ENCODE results near the gene ENDOV. TPM values are rescaled to one million over a fixed set of nuclear protein-coding genes. Genes with fewer than 3 reads are reported as not detected.
A peak's percentile ranks its signal among the peaks of the same experiment; 100 is the strongest.

The ENDOV gene
- total and polyA plus RNA-seq, 2 of the 13 experiments (the other 11 are each of a cell fraction or from before 2014, with no cell fraction given): 15.1 to 17.1 TPM

- TF ChIP-seq, protein P1, sequence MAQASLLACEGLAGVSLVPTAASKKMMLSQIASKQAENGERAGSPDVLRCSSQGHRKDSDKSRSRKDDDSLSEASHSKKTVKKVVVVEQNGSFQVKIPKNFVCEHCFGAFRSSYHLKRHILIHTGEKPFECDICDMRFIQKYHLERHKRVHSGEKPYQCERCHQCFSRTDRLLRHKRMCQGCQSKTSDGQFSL (CRISPR knock-in tag; IDR thresholded peaks at IDR 0.05): 0 out of 2 replicates have a peak, but pooled peaks have one; percentile 29
- TF ChIP-seq, protein P2, sequence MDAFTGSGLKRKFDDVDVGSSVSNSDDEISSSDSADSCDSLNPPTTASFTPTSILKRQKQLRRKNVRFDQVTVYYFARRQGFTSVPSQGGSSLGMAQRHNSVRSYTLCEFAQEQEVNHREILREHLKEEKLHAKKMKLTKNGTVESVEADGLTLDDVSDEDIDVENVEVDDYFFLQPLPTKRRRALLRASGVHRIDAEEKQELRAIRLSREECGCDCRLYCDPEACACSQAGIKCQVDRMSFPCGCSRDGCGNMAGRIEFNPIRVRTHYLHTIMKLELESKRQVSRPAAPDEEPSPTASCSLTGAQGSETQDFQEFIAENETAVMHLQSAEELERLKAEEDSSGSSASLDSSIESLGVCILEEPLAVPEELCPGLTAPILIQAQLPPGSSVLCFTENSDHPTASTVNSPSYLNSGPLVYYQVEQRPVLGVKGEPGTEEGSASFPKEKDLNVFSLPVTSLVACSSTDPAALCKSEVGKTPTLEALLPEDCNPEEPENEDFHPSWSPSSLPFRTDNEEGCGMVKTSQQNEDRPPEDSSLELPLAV (CRISPR knock-in tag; conservative IDR thresholded peaks at IDR 0.05; ENCODE audit: low read depth): no peak
- TF ChIP-seq SIN3B (IDR thresholded peaks at IDR 0.05; ENCODE audit: low read length) (no peak), CCDC6 (CRISPR knock-in tag; IDR thresholded peaks at IDR 0.05) (peak; percentile 56; the same call in 1 of the 2 replicates), SP2 (CRISPR knock-in tag; IDR thresholded peaks at IDR 0.05) (0 out of 2 replicates have a peak, but pooled peaks have one; percentile 14), BORCS8-MEF2B (CRISPR knock-in tag; IDR thresholded peaks at IDR 0.05) (peak; percentile 77; the same call in 1 of the 2 replicates), CHD2 (IDR thresholded peaks at IDR 0.05; ENCODE audit: low read depth, low read length) (no peak), ZNF317 (CRISPR knock-in tag; IDR thresholded peaks at IDR 0.05) (no peak), RBFOX2 (IDR thresholded peaks at IDR 0.05; ENCODE audit: low read depth, low read length) (no peak), ATF3 (CRISPR knock-in tag; IDR thresholded peaks at IDR 0.05) (peak; percentile 31; the same call in 1 of the 2 replicates), TOE1 (CRISPR knock-in tag; IDR thresholded peaks at IDR 0.05) (no peak), KDM5A (IDR thresholded peaks at IDR 0.05; ENCODE audit: borderline replicate concordance, low read length) (no peak), RORA (CRISPR knock-in tag; IDR thresholded peaks at IDR 0.05) (no peak), PRPF4 (IDR thresholded peaks at IDR 0.05; ENCODE audit: low read depth, low read length, poor library complexity, severe bottlenecking) (no peak), ZNF589 (CRISPR knock-in tag; conservative IDR thresholded peaks at IDR 0.05) (no peak), RBM22 (optimal IDR thresholded peaks at IDR 0.05; ENCODE audit: low read length) (no peak), GATAD1 (CRISPR knock-in tag; IDR thresholded peaks at IDR 0.05) (0 out of 2 replicates have a peak, but pooled peaks have one; percentile 66), ZNF224 (CRISPR knock-in tag; IDR thresholded peaks at IDR 0.05) (no peak), NFKBIZ (CRISPR knock-in tag; IDR thresholded peaks at IDR 0.05) (0 out of 2 replicates have a peak, but pooled peaks have one; percentile 38), FOXM1 (CRISPR knock-in tag; IDR thresholded peaks at IDR 0.05) (no peak), ZNF850 (CRISPR knock-in tag; conservative IDR thresholded peaks at IDR 0.05) (no peak)
- TF ChIP-seq, protein P3, sequence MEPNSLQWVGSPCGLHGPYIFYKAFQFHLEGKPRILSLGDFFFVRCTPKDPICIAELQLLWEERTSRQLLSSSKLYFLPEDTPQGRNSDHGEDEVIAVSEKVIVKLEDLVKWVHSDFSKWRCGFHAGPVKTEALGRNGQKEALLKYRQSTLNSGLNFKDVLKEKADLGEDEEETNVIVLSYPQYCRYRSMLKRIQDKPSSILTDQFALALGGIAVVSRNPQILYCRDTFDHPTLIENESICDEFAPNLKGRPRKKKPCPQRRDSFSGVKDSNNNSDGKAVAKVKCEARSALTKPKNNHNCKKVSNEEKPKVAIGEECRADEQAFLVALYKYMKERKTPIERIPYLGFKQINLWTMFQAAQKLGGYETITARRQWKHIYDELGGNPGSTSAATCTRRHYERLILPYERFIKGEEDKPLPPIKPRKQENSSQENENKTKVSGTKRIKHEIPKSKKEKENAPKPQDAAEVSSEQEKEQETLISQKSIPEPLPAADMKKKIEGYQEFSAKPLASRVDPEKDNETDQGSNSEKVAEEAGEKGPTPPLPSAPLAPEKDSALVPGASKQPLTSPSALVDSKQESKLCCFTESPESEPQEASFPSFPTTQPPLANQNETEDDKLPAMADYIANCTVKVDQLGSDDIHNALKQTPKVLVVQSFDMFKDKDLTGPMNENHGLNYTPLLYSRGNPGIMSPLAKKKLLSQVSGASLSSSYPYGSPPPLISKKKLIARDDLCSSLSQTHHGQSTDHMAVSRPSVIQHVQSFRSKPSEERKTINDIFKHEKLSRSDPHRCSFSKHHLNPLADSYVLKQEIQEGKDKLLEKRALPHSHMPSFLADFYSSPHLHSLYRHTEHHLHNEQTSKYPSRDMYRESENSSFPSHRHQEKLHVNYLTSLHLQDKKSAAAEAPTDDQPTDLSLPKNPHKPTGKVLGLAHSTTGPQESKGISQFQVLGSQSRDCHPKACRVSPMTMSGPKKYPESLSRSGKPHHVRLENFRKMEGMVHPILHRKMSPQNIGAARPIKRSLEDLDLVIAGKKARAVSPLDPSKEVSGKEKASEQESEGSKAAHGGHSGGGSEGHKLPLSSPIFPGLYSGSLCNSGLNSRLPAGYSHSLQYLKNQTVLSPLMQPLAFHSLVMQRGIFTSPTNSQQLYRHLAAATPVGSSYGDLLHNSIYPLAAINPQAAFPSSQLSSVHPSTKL (CRISPR knock-in tag; IDR thresholded peaks at IDR 0.05): peak; percentile 29; the same call in 1 of the 2 replicates
- TF ChIP-seq, protein P4, sequence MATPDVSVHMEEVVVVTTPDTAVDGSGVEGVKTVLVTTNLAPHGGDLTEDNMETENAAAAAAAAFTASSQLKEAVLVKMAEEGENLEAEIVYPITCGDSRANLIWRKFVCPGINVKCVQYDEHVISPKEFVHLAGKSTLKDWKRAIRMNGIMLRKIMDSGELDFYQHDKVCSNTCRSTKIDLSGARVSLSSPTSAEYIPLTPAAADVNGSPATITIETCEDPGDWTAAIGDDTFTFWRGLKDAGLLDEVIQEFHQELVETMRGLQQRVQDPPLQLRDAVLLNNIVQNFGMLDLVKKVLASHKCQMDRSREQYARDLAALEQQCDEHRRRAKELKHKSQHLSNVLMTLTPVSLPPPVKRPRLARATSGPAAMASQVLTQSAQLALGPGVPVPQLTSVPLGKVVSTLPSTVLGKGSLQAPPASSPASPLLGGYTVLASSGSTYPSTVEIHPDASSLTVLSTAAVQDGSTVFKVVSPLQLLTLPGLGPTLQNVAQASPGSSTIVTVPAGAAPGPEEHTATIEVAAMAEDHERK (CRISPR knock-in tag; IDR thresholded peaks at IDR 0.05; ENCODE audit: low read depth): no peak
Measured at GRCh38 chr17:80426671-80427326, 11.8 kb downstream of the ENDOV start (continued).
